Measurements from ENCODE around the gene G6PC1. TPM values are rescaled to one million over a fixed set of nuclear protein-coding genes. Genes with fewer than 3 reads are reported as not detected.
A peak's percentile ranks its signal among the peaks of the same experiment; 100 is the strongest.
"Not testable (repeated sequence)": the region's sequence is repeated elsewhere in the genome, so short reads cannot be mapped to it uniquely, and the experiment has no call there.

Gene G6PC1
- total RNA-seq, 1 donor from 2014 or later = not detected

DNA sequence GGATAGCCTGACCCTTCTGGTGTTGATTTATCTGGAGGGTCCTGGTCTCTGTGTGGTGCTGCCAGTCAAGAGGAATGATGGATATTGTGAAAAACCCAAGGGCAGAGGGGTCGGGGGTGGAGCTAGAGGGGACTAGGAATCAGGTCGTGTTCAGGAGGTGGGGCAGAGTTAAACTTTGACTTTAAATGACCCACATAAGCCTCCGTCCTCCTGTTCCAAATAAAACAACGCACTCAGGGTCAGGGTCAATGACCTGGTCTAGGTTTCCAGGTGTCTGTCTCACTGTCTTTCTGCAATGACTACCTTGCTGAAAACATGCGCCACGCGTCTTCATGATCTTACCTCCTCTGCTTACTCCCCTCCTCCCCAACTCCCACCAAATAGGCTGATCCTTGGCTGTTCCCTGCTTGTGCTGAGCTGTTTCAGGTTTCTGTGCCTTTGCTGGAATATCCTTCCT, 34.9 kb upstream of the G6PC1 start:
- Mint-ChIP-seq H3K4me3 (no peak overlapping the region), H3K4me1 (peaks cover 5% of the 10 kb centered on the region), H3K27ac (ENCODE audit: unreplicated experiment) (no peak overlapping the region), H3K9me3 (peaks cover 6% of the 10 kb centered on the region), H3K36me3 (ENCODE audit: low read depth) (no peaks in the 10 kb centered on the region), H3K27me3 (ENCODE audit: low read depth) (peaks cover 5% of the 10 kb centered on the region)
- TF ChIP-seq, protein P1, sequence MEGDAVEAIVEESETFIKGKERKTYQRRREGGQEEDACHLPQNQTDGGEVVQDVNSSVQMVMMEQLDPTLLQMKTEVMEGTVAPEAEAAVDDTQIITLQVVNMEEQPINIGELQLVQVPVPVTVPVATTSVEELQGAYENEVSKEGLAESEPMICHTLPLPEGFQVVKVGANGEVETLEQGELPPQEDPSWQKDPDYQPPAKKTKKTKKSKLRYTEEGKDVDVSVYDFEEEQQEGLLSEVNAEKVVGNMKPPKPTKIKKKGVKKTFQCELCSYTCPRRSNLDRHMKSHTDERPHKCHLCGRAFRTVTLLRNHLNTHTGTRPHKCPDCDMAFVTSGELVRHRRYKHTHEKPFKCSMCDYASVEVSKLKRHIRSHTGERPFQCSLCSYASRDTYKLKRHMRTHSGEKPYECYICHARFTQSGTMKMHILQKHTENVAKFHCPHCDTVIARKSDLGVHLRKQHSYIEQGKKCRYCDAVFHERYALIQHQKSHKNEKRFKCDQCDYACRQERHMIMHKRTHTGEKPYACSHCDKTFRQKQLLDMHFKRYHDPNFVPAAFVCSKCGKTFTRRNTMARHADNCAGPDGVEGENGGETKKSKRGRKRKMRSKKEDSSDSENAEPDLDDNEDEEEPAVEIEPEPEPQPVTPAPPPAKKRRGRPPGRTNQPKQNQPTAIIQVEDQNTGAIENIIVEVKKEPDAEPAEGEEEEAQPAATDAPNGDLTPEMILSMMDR (conservative IDR thresholded peaks at IDR 0.05) = no peak
- no peak for DNase-seq (ENCODE audit: low read depth, low spot score)

DNA sequence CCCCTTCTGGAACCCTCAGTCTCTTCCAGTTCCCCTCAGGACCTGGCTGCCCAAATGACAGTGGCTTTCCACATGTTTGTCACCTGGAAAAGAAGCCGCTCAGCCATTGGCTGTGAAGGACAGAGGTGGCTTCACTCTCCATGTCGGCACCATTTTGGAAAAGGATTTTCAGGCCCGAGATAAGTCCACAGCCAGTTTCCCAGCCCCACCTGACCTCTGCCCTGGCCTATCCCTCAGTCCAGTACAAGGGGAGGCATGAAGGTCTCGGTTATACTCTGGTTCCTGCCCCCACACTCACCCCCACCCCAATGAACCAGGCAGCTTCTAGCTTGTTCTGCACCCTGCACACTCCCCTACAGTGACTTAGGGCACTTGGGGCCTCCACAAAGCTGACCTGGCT, 34.4 kb upstream of the G6PC1 start:
- Mint-ChIP-seq H3K27ac (ENCODE audit: unreplicated experiment) (no peak overlapping the region), H3K4me3 (no peak overlapping the region), H3K36me3 (ENCODE audit: low read depth) (no peaks in the 10 kb centered on the region), H3K4me1 (peaks cover 5% of the 10 kb centered on the region), H3K9me3 (peaks cover 6% of the 10 kb centered on the region), H3K27me3 (ENCODE audit: low read depth) (peaks cover 5% of the 10 kb centered on the region)
- TF ChIP-seq, protein P1 (conservative IDR thresholded peaks at IDR 0.05) = no peak
- DNase-seq (ENCODE audit: low read depth, low spot score) = no peak

DNA sequence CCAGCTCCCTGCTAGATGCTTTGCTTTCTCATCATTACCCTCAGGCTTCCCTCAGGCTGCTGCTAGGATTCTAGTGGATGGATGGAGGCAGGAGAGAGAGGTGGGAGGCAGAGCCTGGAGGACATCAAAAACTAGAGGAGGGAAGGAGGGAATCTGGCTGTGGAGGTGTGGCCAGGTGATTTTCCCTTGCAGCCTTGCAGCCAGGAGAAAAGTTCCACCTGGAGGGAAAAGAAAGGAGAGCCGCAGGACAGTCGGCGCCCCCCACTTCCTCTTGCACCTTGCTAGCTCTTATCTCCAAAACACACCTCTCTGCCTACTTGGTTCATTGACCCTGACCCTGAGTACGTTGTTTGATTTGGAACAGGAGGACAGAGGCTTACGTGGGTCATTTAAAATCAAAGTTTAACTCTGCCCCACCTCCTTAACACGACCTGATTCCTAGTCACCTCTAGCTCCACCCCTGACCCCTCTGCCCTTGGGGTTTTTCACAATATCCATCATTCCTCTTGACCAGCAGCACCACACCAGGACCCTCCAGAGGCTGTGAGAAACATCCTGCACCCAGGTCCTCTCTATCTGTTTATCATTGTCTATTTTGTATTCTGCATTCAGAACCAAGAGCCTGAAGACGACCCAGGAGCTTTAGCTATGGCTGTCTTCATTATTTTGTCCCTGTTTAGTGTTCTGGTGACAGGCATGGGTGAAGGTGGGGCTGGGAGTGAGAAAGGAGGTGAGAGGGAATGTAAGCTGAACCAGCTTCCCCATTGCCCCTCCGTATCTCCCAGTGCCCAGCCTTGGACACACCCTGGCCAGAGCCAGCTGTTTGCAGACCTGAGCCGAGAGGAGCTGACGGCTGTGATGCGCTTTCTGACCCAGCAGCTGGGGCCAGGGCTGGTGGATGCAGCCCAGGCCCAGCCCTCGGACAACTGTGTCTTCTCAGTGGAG, 33.7 kb upstream of the G6PC1 start:
- Mint-ChIP-seq H3K27me3 (ENCODE audit: low read depth) (peaks cover 5% of the 10 kb centered on the region), H3K4me3 (no peak overlapping the region), H3K9me3 (peaks cover 10% of the 10 kb centered on the region), H3K36me3 (ENCODE audit: low read depth) (peaks cover 3% of the 10 kb centered on the region), H3K4me1 (peaks cover 5% of the 10 kb centered on the region), H3K27ac (ENCODE audit: unreplicated experiment) (no peak overlapping the region)
- TF ChIP-seq, protein P1 (conservative IDR thresholded peaks at IDR 0.05) = no peak
- no peak for DNase-seq (ENCODE audit: low read depth, low spot score)

DNA sequence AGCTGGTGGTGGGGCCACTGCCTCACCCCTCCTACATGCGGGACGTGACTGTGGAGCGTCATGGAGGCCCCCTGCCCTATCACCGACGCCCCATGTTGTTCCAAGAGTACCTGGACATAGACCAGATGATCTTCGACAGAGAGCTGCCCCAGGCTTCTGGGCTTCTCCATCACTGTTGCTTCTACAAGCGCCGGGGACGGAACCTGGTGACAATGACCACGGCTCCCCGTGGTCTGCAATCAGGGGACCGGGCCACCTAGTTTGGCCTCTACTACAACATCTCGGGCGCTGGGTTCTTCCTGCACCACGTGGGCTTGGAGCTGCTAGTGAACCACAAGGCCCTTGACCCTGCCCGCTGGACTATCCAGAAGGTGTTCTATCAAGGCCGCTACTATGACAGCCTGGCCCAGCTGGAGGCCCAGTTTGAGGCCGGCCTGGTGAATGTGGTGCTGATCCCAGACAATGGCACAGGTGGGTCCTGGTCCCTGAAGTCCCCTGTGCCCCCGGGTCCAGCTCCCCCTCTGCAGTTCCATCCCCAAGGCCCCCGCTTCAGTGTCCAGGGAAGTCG, 32.8 kb upstream of the G6PC1 start:
- H3K9me3 Mint-ChIP-seq = peaks cover 10% of the 10 kb centered on the region
- not testable (repeated sequence) for DNase-seq (ENCODE audit: low read depth, low spot score); H3K27me3 Mint-ChIP-seq (ENCODE audit: low read depth); H3K36me3 Mint-ChIP-seq (ENCODE audit: low read depth); H3K27ac Mint-ChIP-seq (ENCODE audit: unreplicated experiment); H3K4me1 Mint-ChIP-seq; H3K4me3 Mint-ChIP-seq

DNA sequence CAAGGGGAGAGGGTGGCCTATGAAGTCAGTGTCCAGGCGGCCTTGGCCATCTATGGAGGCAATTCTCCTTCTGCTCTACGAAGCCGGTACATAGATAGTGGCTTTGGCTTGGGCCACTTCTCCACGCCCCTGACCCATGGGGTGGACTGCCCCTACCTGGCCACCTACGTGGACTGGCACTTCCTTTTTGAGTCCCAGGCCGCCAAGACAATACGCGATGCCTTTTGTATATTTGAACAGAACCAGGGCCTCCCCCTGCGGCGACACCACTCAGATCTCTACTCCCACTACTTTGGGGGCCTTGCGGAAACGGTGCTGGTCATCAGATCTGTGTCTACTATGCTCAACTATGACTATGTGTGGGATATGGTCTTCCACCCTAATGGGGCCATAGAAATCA, 32.3 kb upstream of the G6PC1 start:
- Mint-ChIP-seq H3K4me3 (no peak overlapping the region), H3K9me3 (peaks cover 10% of the 10 kb centered on the region), H3K36me3 (ENCODE audit: low read depth) (peaks cover 3% of the 10 kb centered on the region), H3K27ac (ENCODE audit: unreplicated experiment) (peak overlapping the region; percentile 19), H3K4me1 (peaks cover 5% of the 10 kb centered on the region), H3K27me3 (ENCODE audit: low read depth) (peaks cover 11% of the 10 kb centered on the region)
- no peak for DNase-seq (ENCODE audit: low read depth, low spot score)
- TF ChIP-seq, protein P1 (conservative IDR thresholded peaks at IDR 0.05) = no peak

DNA sequence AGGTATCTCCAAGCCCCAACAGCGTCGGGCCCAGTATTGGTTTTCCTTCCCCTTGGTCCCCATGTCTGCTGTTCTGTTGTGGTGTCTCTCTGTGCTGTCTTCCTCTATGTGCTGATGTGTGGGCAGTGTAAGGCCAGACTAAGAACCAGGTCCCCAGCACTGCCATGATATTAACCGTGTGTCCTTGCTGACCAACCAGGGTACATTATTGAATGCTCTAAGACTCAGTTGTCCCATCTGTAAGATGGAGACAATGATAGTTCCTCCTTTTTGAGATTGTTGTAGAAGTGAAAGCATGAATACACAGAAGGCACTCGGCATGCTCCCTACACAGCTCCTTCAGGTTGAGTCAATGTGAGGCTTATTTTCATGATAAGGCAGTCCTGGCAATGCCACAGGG, 29.0 kb upstream of the G6PC1 start:
- Mint-ChIP-seq H3K27me3 (ENCODE audit: low read depth) (peaks cover 15% of the 10 kb centered on the region), H3K9me3 (peaks cover 10% of the 10 kb centered on the region), H3K4me3 (no peak overlapping the region), H3K4me1 (no peaks in the 10 kb centered on the region), H3K36me3 (ENCODE audit: low read depth) (peaks cover 3% of the 10 kb centered on the region), H3K27ac (ENCODE audit: unreplicated experiment) (no peak overlapping the region)
- TF ChIP-seq, protein P1 (conservative IDR thresholded peaks at IDR 0.05) = no peak
- no peak for DNase-seq (ENCODE audit: low read depth, low spot score)

Measured in neural crest cell (in vitro differentiated cells).